Stimulated activated naive CD8-positive, alpha-beta T cell treated with anti-CD3 and anti-CD28 coated beads, Interleukin-15, Interleukin-2, amounts not matched to agents 100 U/mL and 50 U/mL, for 24 hours (primary cell): ENCODE results near the gene FNDC5.
A peak's percentile ranks its signal among the peaks of the same experiment; 100 is the strongest.
"Not testable (repeated sequence)": the region's sequence is repeated elsewhere in the genome, so short reads cannot be mapped to it uniquely, and the experiment has no call there.

ENCODE experiments used
- ATAC-seq: fragments of 150-1000 bp; cut with Tn5 transposase; one replicate; pipeline ENCODE4 v1.10.0; 2021
- DNase-seq: peaks from one replicate; pipeline ENCODE4 v3.0.0; 2021

FNDC5 gene

GRCh38 chr1:32870615-32871363 is at the start of gene FNDC5:
FNDC5 (minus strand) TSS chr1:32870912.
- ATAC-seq: peak; percentile 15
- DNase-seq: no peak

GRCh38 chr1:32919811-32920733 is 49.4 kb upstream of the FNDC5 start:
- ATAC-seq (no peak), DNase-seq (no peak)

- DNase-seq: no peak
- no peak for ATAC-seq
Measured at GRCh38 chr1:32918179-32918578, 47.5 kb upstream of the FNDC5 start.

- ATAC-seq (peak; percentile 57), DNase-seq (no peak)
Measured at GRCh38 chr1:32917521-32917920, 46.8 kb upstream of the FNDC5 start.

- DNase-seq: no peak
- ATAC-seq: no peak
Measured at GRCh38 chr1:32915766-32916706, 45.3 kb upstream of the FNDC5 start.

GRCh38 chr1:32910319-32910718 is 39.6 kb upstream of the FNDC5 start:
- DNase-seq (no peak), ATAC-seq (no peak)

- DNase-seq: no peak
- no peak for ATAC-seq
Measured at GRCh38 chr1:32907435-32907834, 36.7 kb upstream of the FNDC5 start.

- ATAC-seq (no peak), DNase-seq (no peak)
Measured at GRCh38 chr1:32906654-32907053, 35.9 kb upstream of the FNDC5 start.

GRCh38 chr1:32905588-32905987 is 34.9 kb upstream of the FNDC5 start:
- DNase-seq, ATAC-seq: not testable (repeated sequence)

- no peak for DNase-seq
- no peak for ATAC-seq
Measured at GRCh38 chr1:32904797-32905196, 34.1 kb upstream of the FNDC5 start.

GRCh38 chr1:32903991-32904785 is 33.5 kb upstream of the FNDC5 start:
- ATAC-seq: no peak

GRCh38 chr1:32902535-32902920 is 31.8 kb upstream of the FNDC5 start:
- no peak for ATAC-seq

More at GRCh38 chr1:32903991-32904785, 33.5 kb upstream of the FNDC5 start:
- DNase-seq: no peak

GRCh38 chr1:32901823-32902534 is 31.3 kb upstream of the FNDC5 start:
- DNase-seq: no peak
- ATAC-seq: no peak

More at GRCh38 chr1:32902535-32902920, 31.8 kb upstream of the FNDC5 start:
- no peak for DNase-seq

GRCh38 chr1:32900956-32901822 is 30.5 kb upstream of the FNDC5 start, which contains the start of gene TMEM54:
TMEM54 (minus strand) TSS chr1:32901389; CDS start chr1:32901238, 151 bp downstream.
- peak; percentile 57 for ATAC-seq
- peak; percentile 33 for DNase-seq

GRCh38 chr1:32900371-32900955 is 29.8 kb upstream of the FNDC5 start:
- DNase-seq (no peak), ATAC-seq (no peak)

- no peak for DNase-seq
Measured at GRCh38 chr1:32899586-32900296, 29.0 kb upstream of the FNDC5 start.

GRCh38 chr1:32898958-32899357 is 28.2 kb upstream of the FNDC5 start:
- DNase-seq (no peak), ATAC-seq (no peak)

More at GRCh38 chr1:32899586-32900296, 29.0 kb upstream of the FNDC5 start:
- no peak for ATAC-seq

GRCh38 chr1:32898056-32898455 is 27.3 kb upstream of the FNDC5 start:
- DNase-seq (no peak), ATAC-seq (no peak)
